Measurements from ENCODE around the gene ST7.

The ST7 gene

GRCh38 chr7:117272017-117272759, 318.9 kb downstream of the ST7 start:
- no peak for DNase-seq (ENCODE audit: low read depth)

- no peak for DNase-seq (ENCODE audit: low read depth)
Measured at GRCh38 chr7:117273325-117273724, 320.0 kb downstream of the ST7 start.

GRCh38 chr7:117273814-117274225, 320.5 kb downstream of the ST7 start:
- no peak for DNase-seq (ENCODE audit: low read depth)

DNA sequence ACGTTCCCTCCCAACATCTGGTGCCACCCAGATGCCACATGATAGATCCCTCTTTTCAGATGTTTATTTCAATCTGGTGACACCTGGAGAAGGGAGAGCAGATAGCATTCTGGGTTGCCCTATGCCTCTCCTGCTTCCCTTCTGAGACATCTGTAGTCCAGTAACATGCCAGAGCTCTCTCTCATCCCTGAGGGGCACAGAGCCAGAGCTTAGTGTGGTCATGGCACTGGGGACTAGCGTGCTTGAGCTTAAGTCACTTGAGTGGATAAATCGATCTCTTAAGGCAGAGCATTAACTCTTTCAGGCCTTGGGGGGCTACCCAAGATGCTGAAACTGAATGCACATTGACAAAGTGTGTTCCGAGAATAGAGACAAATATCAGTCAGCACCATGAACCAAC, 321.6 kb downstream of the ST7 start:
- DNase-seq (ENCODE audit: low read depth): no peak

- DNase-seq (ENCODE audit: low read depth): no peak
Measured at GRCh38 chr7:117277576-117277975, 324.3 kb downstream of the ST7 start.

GRCh38 chr7:117278040-117278439, 324.7 kb downstream of the ST7 start:
- DNase-seq (ENCODE audit: low read depth): no peak

- DNase-seq (ENCODE audit: low read depth): no peak
Measured at GRCh38 chr7:117279203-117279602, 325.9 kb downstream of the ST7 start.
